ENCODE measurements around the gene DCC.

DCC gene

GRCh38 chr18:53324353-53324752 lies 984.4 kb downstream of the DCC start:
- H2AFZ ChIP-seq: no peak overlapping the region
- H3K4me1 ChIP-seq: no peaks in the 10 kb centered on the region
- no peaks in the 10 kb centered on the region for H3K27me3 ChIP-seq (ENCODE audit: control insufficient read depth, insufficient read depth, low read length)
- H3K79me2 ChIP-seq: no peaks in the 10 kb centered on the region
- H3K4me2 ChIP-seq (ENCODE audit: low read length): no peak overlapping the region
- H3K9me3 ChIP-seq (ENCODE audit: control insufficient read depth, low read length): no peaks in the 10 kb centered on the region
- H3K36me3 ChIP-seq (ENCODE audit: control insufficient read depth, insufficient read depth, low read length): no peaks in the 10 kb centered on the region
- no peak overlapping the region for H3K27ac ChIP-seq
- H3K9ac ChIP-seq: no peak overlapping the region
- no peak for TF ChIP-seq CTCF (IDR thresholded peaks at IDR 0.05)
- H3K4me3 ChIP-seq (ENCODE audit: low read depth, low read length): no peak overlapping the region

- TF ChIP-seq CTCF (IDR thresholded peaks at IDR 0.05): no peak
- Histone ChIP-seq H3K36me3 (ENCODE audit: control insufficient read depth, insufficient read depth, low read length) (no peaks in the 10 kb centered on the region), H2AFZ (no peak overlapping the region)
These were observed 1020.8 kb downstream of the DCC start for GRCh38 chr18:53360501-53361443.

GRCh38 chr18:53375621-53376020 lies 1035.6 kb downstream of the DCC start:
- no peak overlapping the region for H3K9ac ChIP-seq
- no peak overlapping the region for H3K27ac ChIP-seq
- H3K4me3 ChIP-seq (ENCODE audit: low read depth, low read length): no peak overlapping the region
- H3K36me3 ChIP-seq (ENCODE audit: control insufficient read depth, insufficient read depth, low read length): no peaks in the 10 kb centered on the region
- no peaks in the 10 kb centered on the region for H3K4me1 ChIP-seq
- no peak overlapping the region for H2AFZ ChIP-seq
- no peak for TF ChIP-seq CTCF (IDR thresholded peaks at IDR 0.05)
- H3K79me2 ChIP-seq: no peaks in the 10 kb centered on the region
- no peak overlapping the region for H3K4me2 ChIP-seq (ENCODE audit: low read length)
- no peaks in the 10 kb centered on the region for H3K27me3 ChIP-seq (ENCODE audit: control insufficient read depth, insufficient read depth, low read length)
- no peaks in the 10 kb centered on the region for H3K9me3 ChIP-seq (ENCODE audit: control insufficient read depth, low read length)

More at GRCh38 chr18:53360501-53361443, 1020.8 kb downstream of the DCC start:
- Histone ChIP-seq H3K79me2 (no peaks in the 10 kb centered on the region), H3K9me3 (ENCODE audit: control insufficient read depth, low read length) (no peaks in the 10 kb centered on the region), H3K27ac (no peak overlapping the region), H3K27me3 (ENCODE audit: control insufficient read depth, insufficient read depth, low read length) (no peaks in the 10 kb centered on the region), H3K4me2 (ENCODE audit: low read length) (no peak overlapping the region), H3K4me3 (ENCODE audit: low read depth, low read length) (no peak overlapping the region), H3K4me1 (no peaks in the 10 kb centered on the region), H3K9ac (no peak overlapping the region)

- no peaks in the 10 kb centered on the region for H3K79me2 ChIP-seq
- no peak overlapping the region for H3K4me2 ChIP-seq (ENCODE audit: low read length)
- H3K27ac ChIP-seq: no peak overlapping the region
- H3K9me3 ChIP-seq (ENCODE audit: control insufficient read depth, low read length): no peaks in the 10 kb centered on the region
- no peak overlapping the region for H3K4me3 ChIP-seq (ENCODE audit: low read depth, low read length)
- TF ChIP-seq CTCF (IDR thresholded peaks at IDR 0.05): peak; percentile 19
- H2AFZ ChIP-seq: no peak overlapping the region
- no peak overlapping the region for H3K9ac ChIP-seq
- H3K36me3 ChIP-seq (ENCODE audit: control insufficient read depth, insufficient read depth, low read length): no peaks in the 10 kb centered on the region
- H3K4me1 ChIP-seq: no peaks in the 10 kb centered on the region
- H3K27me3 ChIP-seq (ENCODE audit: control insufficient read depth, insufficient read depth, low read length): no peaks in the 10 kb centered on the region
These were observed 1040.2 kb downstream of the DCC start for GRCh38 chr18:53380063-53380639.
